ENCODE results near the gene PNMA8A.

PNMA8A gene

GRCh38 chr19:46471116-46471733 lies at the start of gene PNMA8A:
TSS of gene PNMA8A (minus strand) at chr19:46471563. CDS start at chr19:46471035, 528 bp downstream.
- Histone ChIP-seq H3K27ac (peak within 1 kb of the TSS; percentile 87 to 91), H3K36me3 (no peaks in the 10 kb centered on the region), H3K4me3 (peak within 1 kb of the TSS; percentile 44 to 55), H3K9me3 (no peaks in the 10 kb centered on the region), H3K4me1 (peaks cover 0 to 72% (median 38%) of the 10 kb centered on the region in 4 donors), H3K27me3 (no peaks in the 10 kb centered on the region)
- peak; percentile 80 to 92 for DNase-seq
- peak; percentile 29 to 41 for TF ChIP-seq CTCF (IDR thresholded peaks at IDR 0.05)
- intact Hi-C loops (cut with DNase I; ENCODE audit: low total_unique reads), result no loop called here

DNA sequence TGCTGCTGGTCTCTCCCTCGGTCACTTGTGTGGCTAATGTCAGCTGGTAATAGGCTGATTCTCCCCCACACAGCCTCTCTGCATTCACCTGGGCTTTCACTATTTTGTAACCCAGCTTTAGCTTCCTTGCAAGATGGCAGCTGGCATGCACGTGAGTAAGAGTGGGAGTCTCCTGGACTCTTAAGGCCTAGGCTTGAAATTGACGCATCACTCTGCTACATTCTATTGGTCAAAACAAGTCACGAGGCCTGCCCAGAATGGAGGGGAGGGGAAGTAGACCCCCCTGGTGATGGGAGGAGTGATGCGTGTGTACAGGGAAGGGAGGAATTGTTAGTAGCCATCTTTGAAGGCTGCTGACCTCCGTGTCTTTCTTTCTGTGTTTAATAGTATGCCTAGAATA lies 49.3 kb upstream of the PNMA8A start:
- DNase-seq, result no peak
- H3K9me3 ChIP-seq, result no peaks in the 10 kb centered on the region
- intact Hi-C loops (cut with DNase I; ENCODE audit: low total_unique reads), result no loop called here
- TF ChIP-seq CTCF (IDR thresholded peaks at IDR 0.05), result no peak
- H3K27ac ChIP-seq, result no peak overlapping the region
- H3K4me1 ChIP-seq, result no peaks in the 10 kb centered on the region
- no peaks in the 10 kb centered on the region for H3K36me3 ChIP-seq
- H3K27me3 ChIP-seq, result peaks cover 0 to 1% of the 10 kb centered on the region in 2 donors
- no peak overlapping the region for H3K4me3 ChIP-seq

GRCh38 chr19:46517471-46517870 lies 46.1 kb upstream of the PNMA8A start:
- no peak for TF ChIP-seq CTCF (IDR thresholded peaks at IDR 0.05)
- Histone ChIP-seq H3K36me3 (no peaks in the 10 kb centered on the region), H3K4me3 (no peak overlapping the region), H3K9me3 (no peaks in the 10 kb centered on the region), H3K27me3 (peaks cover 0 to 5% of the 10 kb centered on the region in 2 donors), H3K4me1 (peaks cover 0 to 13% (median 4%) of the 10 kb centered on the region in 4 donors), H3K27ac (no peak overlapping the region)
- intact Hi-C loops (cut with DNase I; ENCODE audit: low total_unique reads), result no loop called here
- DNase-seq, result no peak

- Histone ChIP-seq H3K27ac (no peak overlapping the region), H3K27me3 (peaks cover 0 to 5% of the 10 kb centered on the region in 2 donors), H3K4me1 (peaks cover 0 to 13% (median 4%) of the 10 kb centered on the region in 4 donors), H3K4me3 (no peak overlapping the region), H3K36me3 (no peaks in the 10 kb centered on the region), H3K9me3 (peaks cover 0 to 9% (median 9%) of the 10 kb centered on the region in 3 donors)
- peak; percentile 62 to 67 for TF ChIP-seq CTCF (IDR thresholded peaks at IDR 0.05)
- no peak for DNase-seq
- intact Hi-C loops (cut with DNase I; ENCODE audit: low total_unique reads), result no loop called here
These were observed 44.6 kb upstream of the PNMA8A start for GRCh38 chr19:46515879-46516350.

DNA sequence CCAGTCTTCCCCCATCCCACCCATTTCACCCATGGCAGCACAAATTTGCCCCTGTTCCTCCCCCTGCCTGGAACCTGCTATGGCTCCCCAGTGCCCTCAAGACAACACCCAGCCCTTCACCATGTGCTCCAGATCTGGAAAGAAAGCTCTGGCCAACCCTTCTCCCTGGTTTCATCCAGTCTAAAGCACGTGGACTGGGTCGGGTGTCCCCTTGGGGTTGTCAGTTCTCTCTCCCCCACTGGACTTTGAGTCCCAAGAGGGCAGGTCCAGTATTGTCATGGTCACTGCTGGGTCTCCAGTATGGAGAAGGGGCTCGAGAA lies 43.9 kb upstream of the PNMA8A start:
- TF ChIP-seq CTCF (IDR thresholded peaks at IDR 0.05), result no peak
- H3K4me3 ChIP-seq, result no peak overlapping the region
- no peak for DNase-seq
- H3K36me3 ChIP-seq, result no peaks in the 10 kb centered on the region
- peaks cover 0 to 10% (median 9%) of the 10 kb centered on the region in 3 donors for H3K9me3 ChIP-seq
- peaks cover 0 to 13% (median 4%) of the 10 kb centered on the region in 4 donors for H3K4me1 ChIP-seq
- peaks cover 0 to 5% of the 10 kb centered on the region in 2 donors for H3K27me3 ChIP-seq
- H3K27ac ChIP-seq, result no peak overlapping the region
- intact Hi-C loops (cut with DNase I; ENCODE audit: low total_unique reads), result no loop called here

Data from tibial artery (tissue), 4 donors.